ENCODE measurements around the gene SRM.

DNA sequence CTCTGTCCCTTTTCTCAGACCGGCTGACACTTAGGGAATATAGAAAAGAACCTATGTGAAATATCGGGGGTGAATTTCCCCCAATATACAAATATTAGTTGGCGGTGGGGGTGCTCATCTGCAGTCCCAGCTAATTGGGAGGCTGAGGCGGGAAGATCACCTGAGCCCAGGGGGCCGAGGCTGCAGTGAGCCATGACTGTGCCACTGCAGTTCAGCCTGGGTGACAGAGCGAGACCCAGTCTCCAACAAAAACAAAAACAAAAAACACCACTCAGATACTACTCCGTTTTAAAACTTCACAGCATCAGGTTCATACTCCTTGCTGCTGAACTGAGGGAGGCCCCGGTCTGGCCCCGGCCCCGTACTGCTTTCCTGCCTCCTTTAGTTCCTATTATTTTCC lies 45.8 kb upstream of the SRM start:
- TF ChIP-seq, protein P1, sequence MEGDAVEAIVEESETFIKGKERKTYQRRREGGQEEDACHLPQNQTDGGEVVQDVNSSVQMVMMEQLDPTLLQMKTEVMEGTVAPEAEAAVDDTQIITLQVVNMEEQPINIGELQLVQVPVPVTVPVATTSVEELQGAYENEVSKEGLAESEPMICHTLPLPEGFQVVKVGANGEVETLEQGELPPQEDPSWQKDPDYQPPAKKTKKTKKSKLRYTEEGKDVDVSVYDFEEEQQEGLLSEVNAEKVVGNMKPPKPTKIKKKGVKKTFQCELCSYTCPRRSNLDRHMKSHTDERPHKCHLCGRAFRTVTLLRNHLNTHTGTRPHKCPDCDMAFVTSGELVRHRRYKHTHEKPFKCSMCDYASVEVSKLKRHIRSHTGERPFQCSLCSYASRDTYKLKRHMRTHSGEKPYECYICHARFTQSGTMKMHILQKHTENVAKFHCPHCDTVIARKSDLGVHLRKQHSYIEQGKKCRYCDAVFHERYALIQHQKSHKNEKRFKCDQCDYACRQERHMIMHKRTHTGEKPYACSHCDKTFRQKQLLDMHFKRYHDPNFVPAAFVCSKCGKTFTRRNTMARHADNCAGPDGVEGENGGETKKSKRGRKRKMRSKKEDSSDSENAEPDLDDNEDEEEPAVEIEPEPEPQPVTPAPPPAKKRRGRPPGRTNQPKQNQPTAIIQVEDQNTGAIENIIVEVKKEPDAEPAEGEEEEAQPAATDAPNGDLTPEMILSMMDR (IDR thresholded peaks at IDR 0.05; ENCODE audit: insufficient read depth, low read length, poor library complexity, severe bottlenecking): no peak
- no peak for TF ChIP-seq EZH2phosphoT487 (conservative IDR thresholded peaks at IDR 0.05; ENCODE audit: low read length)
